Stomach (tissue), 9 donors: ENCODE data around the gene CREB5. TPM values are rescaled to one million over a fixed set of nuclear protein-coding genes. Genes with fewer than 3 reads are reported as not detected.
A peak's percentile ranks its signal among the peaks of the same experiment; 100 is the strongest.

Source experiments
- DNase-seq, 2 donors: peaks; one replicate each; pipeline versions ENCODE4 v3.0.0 to v3.0.0-alpha.2; 2013 to 2019
- H3K27ac ChIP-seq, 5 donors: fragments of 200-600 bp in 4 of 5; sonication (generic) in 4 of 5; one replicate each; pipeline ENCODE4 v1.5.1; 2013 to 2019; ENCODE audit warnings: mild to moderate bottlenecking in 1 of 5, moderate library complexity in 1 of 5
- H3K27me3 ChIP-seq, 3 donors: fragments of 200-600 bp; sonication (generic); one replicate each; pipeline ENCODE4 v1.5.1; 2017 to 2019; ENCODE audit warnings: mixed run types in 1 of 3
- H3K36me3 ChIP-seq, 4 donors: fragments of 200-600 bp; sonication (generic); 1 replicate in 3 of 4; 2 replicates in 1 of 4; pipeline ENCODE4 v1.5.1; 2016 to 2019
- H3K4me1 ChIP-seq, 4 donors: fragments of 200-600 bp; sonication (generic); one replicate each; pipeline ENCODE4 v1.5.1; 2016 to 2019
- H3K4me3 ChIP-seq, 4 donors: fragments of 200-600 bp; sonication (generic) in 3 of 4; one replicate each; pipeline ENCODE4 v1.5.1; 2016 to 2019; ENCODE audit warnings: mild to moderate bottlenecking in 1 of 4
- H3K9me3 ChIP-seq, 4 donors: fragments of 200-600 bp; sonication (generic); one replicate each; pipeline ENCODE4 v1.5.1; 2016 to 2019
- EP300 ChIP-seq: sonication (generic); formaldehyde crosslinking; IDR thresholded peaks from one replicate; pipeline ENCODE4 v1.6.1; 2017; ENCODE audit warnings: antibody characterized with exemption
- POLR2A ChIP-seq, 4 donors: fragments of 450-650 bp; IDR thresholded peaks; one replicate each; pipeline ENCODE4 v1.6.1; 2016; ENCODE audit warnings: antibody characterized with exemption in 4 of 4, control low read depth in 2 of 4, mild to moderate bottlenecking in 1 of 4, moderate library complexity in 1 of 4
- POLR2AphosphoS5 ChIP-seq, 3 donors: sonication (generic); formaldehyde crosslinking; IDR thresholded peaks; one replicate each; pipeline ENCODE4 v1.6.1; 2016; ENCODE audit warnings: antibody characterized with exemption in 3 of 3
- WGBS, 5 donors: extraction: QIAGEN DNeasy Blood & Tissue Kit in 3 of 5; methylation state at CpG; one replicate each; pipeline versions ENCODE4 v1.1.5 to v1.1.7; 2013 to 2018; 5-methylcytosine and 5-hydroxymethylcytosine counted together
- intact Hi-C: fragments of 100-400 bp; cut with DNase I; formaldehyde crosslinking; loops from one replicate; pipeline ENCODE4 v1.15.1; 2023; ENCODE audit warnings: low total_unique reads
- polyA plus RNA-seq, 3 donors: library from polyadenylated mRNA; stranded (reverse); fragments of 200-250 nt; gene quantifications; one replicate each; pipeline ENCODE4 v1.2.3, GENCODE V29; 2013
- total RNA-seq, 5 donors: library from RNA; depleted of rRNA; stranded (reverse); fragments of >200 nt; gene quantifications; one replicate each; pipeline versions ENCODE4 v1.1.0 to v1.2.3, GENCODE V29; 2014 to 2016
- TF ChIP-seq, protein P1 (sequence below), 7 experiments: fragments of 450-650 bp in 4 of 7; fragments of 200-600 bp in 3 of 7; sonication (generic) in 3 of 7; IDR thresholded peaks; one replicate each; pipeline ENCODE4 v1.5.1; 2016 to 2019; ENCODE audit warnings: antibody characterized with exemption in 7 of 7, control low read depth in 2 of 7, mild to moderate bottlenecking in 1 of 7
- donor health status: healthy with polysubstance abuse.
- donor health status: Bipolar disorder and iron deficiency.
- donor health status: healthy.

Gene CREB5
- total and polyA plus RNA-seq, 8 donors = 0.68 to 30.3 (median 1.5) TPM; not detected in 1

GRCh38 chr7:28474282-28474638 lies 61.9 kb downstream of the CREB5 start:
- H3K4me1 ChIP-seq = no peaks in the 10 kb centered on the region
- 70 to 80% (median 77%) methylated on average over 8 of the region's 8 CpGs for WGBS, 5 donors
- no peaks in the 10 kb centered on the region for H3K36me3 ChIP-seq
- H3K27me3 ChIP-seq = peaks cover 0 to 9% (median 0%) of the 10 kb centered on the region in 3 donors
- TF ChIP-seq POLR2A (IDR thresholded peaks at IDR 0.05) (no peak), EP300 (no peak), POLR2AphosphoS5 (IDR thresholded peaks at IDR 0.05) (no peak)
- TF ChIP-seq, protein P1, sequence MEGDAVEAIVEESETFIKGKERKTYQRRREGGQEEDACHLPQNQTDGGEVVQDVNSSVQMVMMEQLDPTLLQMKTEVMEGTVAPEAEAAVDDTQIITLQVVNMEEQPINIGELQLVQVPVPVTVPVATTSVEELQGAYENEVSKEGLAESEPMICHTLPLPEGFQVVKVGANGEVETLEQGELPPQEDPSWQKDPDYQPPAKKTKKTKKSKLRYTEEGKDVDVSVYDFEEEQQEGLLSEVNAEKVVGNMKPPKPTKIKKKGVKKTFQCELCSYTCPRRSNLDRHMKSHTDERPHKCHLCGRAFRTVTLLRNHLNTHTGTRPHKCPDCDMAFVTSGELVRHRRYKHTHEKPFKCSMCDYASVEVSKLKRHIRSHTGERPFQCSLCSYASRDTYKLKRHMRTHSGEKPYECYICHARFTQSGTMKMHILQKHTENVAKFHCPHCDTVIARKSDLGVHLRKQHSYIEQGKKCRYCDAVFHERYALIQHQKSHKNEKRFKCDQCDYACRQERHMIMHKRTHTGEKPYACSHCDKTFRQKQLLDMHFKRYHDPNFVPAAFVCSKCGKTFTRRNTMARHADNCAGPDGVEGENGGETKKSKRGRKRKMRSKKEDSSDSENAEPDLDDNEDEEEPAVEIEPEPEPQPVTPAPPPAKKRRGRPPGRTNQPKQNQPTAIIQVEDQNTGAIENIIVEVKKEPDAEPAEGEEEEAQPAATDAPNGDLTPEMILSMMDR (IDR thresholded peaks at IDR 0.05) = no peak
- intact Hi-C loops = no loop called here
- H3K9me3 ChIP-seq = no peaks in the 10 kb centered on the region
- H3K27ac ChIP-seq = peak overlapping the region in 2 of 5 donors; percentile 25 to 57
- peak in 1 of 2 donors; percentile 31 for DNase-seq
- no peak overlapping the region for H3K4me3 ChIP-seq

- no peak overlapping the region for H3K4me3 ChIP-seq
- H3K36me3 ChIP-seq = no peaks in the 10 kb centered on the region
- no peaks in the 10 kb centered on the region for H3K9me3 ChIP-seq
- intact Hi-C loops = no loop called here
- peak overlapping the region in 2 of 5 donors; percentile 25 to 57 for H3K27ac ChIP-seq
- no peaks in the 10 kb centered on the region for H3K4me1 ChIP-seq
- TF ChIP-seq, protein P1 (IDR thresholded peaks at IDR 0.05) = no peak
- TF ChIP-seq POLR2A (IDR thresholded peaks at IDR 0.05) = no peak
- TF ChIP-seq POLR2AphosphoS5 (IDR thresholded peaks at IDR 0.05) = no peak
- TF ChIP-seq EP300 = no peak
- 40 to 58% (median 51%) methylated on average over 4 of the region's 4 CpGs for WGBS, 5 donors
- H3K27me3 ChIP-seq = peaks cover 0 to 12% (median 0%) of the 10 kb centered on the region in 3 donors
- peak in 1 of 2 donors; percentile 45 for DNase-seq
Measured at GRCh38 chr7:28474640-28475039, 62.3 kb downstream of the CREB5 start.

DNA sequence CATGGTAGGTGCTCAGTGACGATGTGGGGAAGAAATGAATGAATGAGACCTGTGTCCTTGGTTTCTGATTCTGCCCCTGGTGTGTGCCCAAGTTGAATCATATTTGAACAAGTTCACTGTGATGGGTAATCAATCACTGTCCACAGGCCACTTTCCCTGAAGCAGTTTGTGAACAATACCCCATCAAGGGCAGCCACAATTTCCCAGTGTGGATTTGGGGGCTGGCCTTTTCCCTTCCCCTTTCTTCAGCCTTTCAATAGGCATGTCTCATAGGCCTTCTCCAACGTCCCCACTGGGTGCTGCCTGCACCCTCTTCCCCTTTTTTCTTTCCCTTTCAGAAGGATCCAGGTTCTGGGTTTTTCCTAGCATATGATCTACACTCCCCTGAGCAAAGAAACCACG lies 64.7 kb downstream of the CREB5 start:
- H3K27ac ChIP-seq = no peak overlapping the region
- intact Hi-C loops = no loop called here
- no peaks in the 10 kb centered on the region for H3K9me3 ChIP-seq
- no peak for TF ChIP-seq POLR2AphosphoS5 (IDR thresholded peaks at IDR 0.05)
- no peak for TF ChIP-seq POLR2A (IDR thresholded peaks at IDR 0.05)
- TF ChIP-seq EP300 = no peak
- TF ChIP-seq, protein P1 (IDR thresholded peaks at IDR 0.05) = no peak
- H3K4me1 ChIP-seq = no peaks in the 10 kb centered on the region
- no peak overlapping the region for H3K4me3 ChIP-seq
- no peak for DNase-seq
- H3K27me3 ChIP-seq = peaks cover 0 to 19% (median 0%) of the 10 kb centered on the region in 3 donors
- H3K36me3 ChIP-seq = no peaks in the 10 kb centered on the region
- 71 to 80% (median 78%) methylated on average over 3 of the region's 3 CpGs for WGBS, 5 donors

- no peak for TF ChIP-seq EP300
- no peak for TF ChIP-seq POLR2A (IDR thresholded peaks at IDR 0.05)
- TF ChIP-seq POLR2AphosphoS5 (IDR thresholded peaks at IDR 0.05) = no peak
- TF ChIP-seq, protein P1 (IDR thresholded peaks at IDR 0.05) = no peak
- no peak for DNase-seq
- no peaks in the 10 kb centered on the region for H3K9me3 ChIP-seq
- H3K27me3 ChIP-seq = peaks cover 0 to 19% (median 0%) of the 10 kb centered on the region in 3 donors
- 51 to 81% (median 58%) methylated on average over 1 of the region's 1 CpG for WGBS, 5 donors
- H3K4me3 ChIP-seq = no peak overlapping the region
- no peaks in the 10 kb centered on the region for H3K4me1 ChIP-seq
- no peaks in the 10 kb centered on the region for H3K36me3 ChIP-seq
- no peak overlapping the region for H3K27ac ChIP-seq
- intact Hi-C loops = no loop called here
Measured at GRCh38 chr7:28478656-28479055, 66.3 kb downstream of the CREB5 start.
